GM18508 (cell line): ENCODE results near the gene ZEB2.

Source experiments
- ATAC-seq: cut with Tn5 transposase; IDR thresholded peaks from one replicate; pipeline ENCODE4 v1.9.1; 2021; ENCODE audit warnings: moderate number of reproducible peaks; ENCODE audit not compliant: insufficient read depth, unreplicated experiment

The ZEB2 gene

GRCh38 chr2:144431998-144432397 lies 87.9 kb downstream of the ZEB2 start:
- ATAC-seq = no peak

- ATAC-seq = no peak
Observed at GRCh38 chr2:144431392-144431783, 88.5 kb downstream of the ZEB2 start.

- peak; percentile 93 for ATAC-seq
Observed at GRCh38 chr2:144430722-144431391, 89.1 kb downstream of the ZEB2 start.

GRCh38 chr2:144429396-144430112 lies 90.4 kb downstream of the ZEB2 start:
- no peak for ATAC-seq

GRCh38 chr2:144426981-144427479 lies 92.9 kb downstream of the ZEB2 start:
- no peak for ATAC-seq

- no peak for ATAC-seq
Observed at GRCh38 chr2:144426355-144426754, 93.6 kb downstream of the ZEB2 start.

- no peak for ATAC-seq
Observed at GRCh38 chr2:144424559-144425240, 95.2 kb downstream of the ZEB2 start.

GRCh38 chr2:144421606-144422510 lies 98.1 kb downstream of the ZEB2 start:
- ATAC-seq = no peak

GRCh38 chr2:144419218-144419617 lies 100.7 kb downstream of the ZEB2 start:
- no peak for ATAC-seq

- no peak for ATAC-seq
Observed at GRCh38 chr2:144415386-144415785, 104.5 kb downstream of the ZEB2 start.

GRCh38 chr2:144414324-144414845 lies 105.5 kb downstream of the ZEB2 start:
- peak; percentile 57 for ATAC-seq

GRCh38 chr2:144412709-144413108 lies 107.2 kb downstream of the ZEB2 start:
- ATAC-seq = no peak

- no peak for ATAC-seq
Observed at GRCh38 chr2:144411473-144411872, 108.4 kb downstream of the ZEB2 start.

- ATAC-seq = no peak
Observed at GRCh38 chr2:144409241-144409640, 110.7 kb downstream of the ZEB2 start.

- no peak for ATAC-seq
Observed at GRCh38 chr2:144407262-144407661, 112.7 kb downstream of the ZEB2 start.

- no peak for ATAC-seq
Observed at GRCh38 chr2:144405982-144406788, 113.7 kb downstream of the ZEB2 start.

GRCh38 chr2:144405321-144405720 lies 114.6 kb downstream of the ZEB2 start:
- ATAC-seq = no peak

- no peak for ATAC-seq
Observed at GRCh38 chr2:144404586-144405314, 115.2 kb downstream of the ZEB2 start.

- no peak for ATAC-seq
Observed at GRCh38 chr2:144403933-144404332, 116.0 kb downstream of the ZEB2 start.
